Thoracic aorta (tissue), 2 donors: Measurements from ENCODE around the gene SLC15A1. TPM values are rescaled to one million over a fixed set of nuclear protein-coding genes. Genes with fewer than 3 reads are reported as not detected.
A peak's percentile ranks its signal among the peaks of the same experiment; 100 is the strongest.

Experiments used
- ATAC-seq: fragments of 150-250 bp; one replicate; pipeline ENCODE4 v1.8.0; 2017; ENCODE audit warnings: low read depth; ENCODE audit not compliant: insufficient number of reproducible peaks, low FRiP score
- DNase-seq: peaks from one replicate; pipeline ENCODE4 v3.0.0-alpha.2; 2020; ENCODE audit warnings: low spot score
- H3K27ac ChIP-seq, 2 donors: fragments of 200-600 bp; sonication (generic); 1 replicate in 1 of 2; 2 replicates in 1 of 2; pipeline ENCODE4 v1.5.1; 2016; ENCODE audit warnings: mild to moderate bottlenecking in 2 of 2, moderate library complexity in 2 of 2
- H3K27me3 ChIP-seq: fragments of 200-600 bp; sonication (generic); replicated peaks from 2 replicates; pipeline ENCODE4 v1.6.0; 2016; ENCODE audit warnings: mild to moderate bottlenecking; ENCODE audit not compliant: insufficient read depth
- H3K36me3 ChIP-seq: fragments of 200-600 bp; sonication (generic); one replicate; pipeline ENCODE4 v1.5.1; 2016
- H3K4me1 ChIP-seq, 2 donors: fragments of 200-600 bp; sonication (generic); 1 replicate in 1 of 2; 2 replicates in 1 of 2; pipeline versions ENCODE4 v1.5.1 to v1.6.0; 2016; ENCODE audit warnings: low read depth in 2 of 2, mild to moderate bottlenecking in 1 of 2; ENCODE audit not compliant: control insufficient read depth in 1 of 2
- H3K4me3 ChIP-seq: fragments of 200-600 bp; sonication (generic); 2 replicates; pipeline ENCODE4 v1.5.1; 2016; ENCODE audit warnings: mild to moderate bottlenecking
- H3K9me3 ChIP-seq: fragments of 200-600 bp; sonication (generic); 2 replicates; pipeline ENCODE4 v1.5.1; 2016
- total RNA-seq, 2 donors: library from RNA; depleted of rRNA; stranded (reverse); fragments of >200 nt; gene quantifications; one replicate each; pipeline versions ENCODE4 v1.1.0 to v1.2.3, GENCODE V29; 2016
- TF ChIP-seq, protein P1 (sequence below): fragments of 200-600 bp; sonication (generic); IDR thresholded peaks from one replicate; pipeline ENCODE4 v1.5.1; 2019; ENCODE audit warnings: antibody characterized with exemption

The SLC15A1 gene, protein sequence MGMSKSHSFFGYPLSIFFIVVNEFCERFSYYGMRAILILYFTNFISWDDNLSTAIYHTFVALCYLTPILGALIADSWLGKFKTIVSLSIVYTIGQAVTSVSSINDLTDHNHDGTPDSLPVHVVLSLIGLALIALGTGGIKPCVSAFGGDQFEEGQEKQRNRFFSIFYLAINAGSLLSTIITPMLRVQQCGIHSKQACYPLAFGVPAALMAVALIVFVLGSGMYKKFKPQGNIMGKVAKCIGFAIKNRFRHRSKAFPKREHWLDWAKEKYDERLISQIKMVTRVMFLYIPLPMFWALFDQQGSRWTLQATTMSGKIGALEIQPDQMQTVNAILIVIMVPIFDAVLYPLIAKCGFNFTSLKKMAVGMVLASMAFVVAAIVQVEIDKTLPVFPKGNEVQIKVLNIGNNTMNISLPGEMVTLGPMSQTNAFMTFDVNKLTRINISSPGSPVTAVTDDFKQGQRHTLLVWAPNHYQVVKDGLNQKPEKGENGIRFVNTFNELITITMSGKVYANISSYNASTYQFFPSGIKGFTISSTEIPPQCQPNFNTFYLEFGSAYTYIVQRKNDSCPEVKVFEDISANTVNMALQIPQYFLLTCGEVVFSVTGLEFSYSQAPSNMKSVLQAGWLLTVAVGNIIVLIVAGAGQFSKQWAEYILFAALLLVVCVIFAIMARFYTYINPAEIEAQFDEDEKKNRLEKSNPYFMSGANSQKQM
- total RNA-seq, result not detected

GRCh38 chr13:98752467-98753290 is at the start of gene SLC15A1:
Gene SLC15A1, minus strand, starts transcription at chr13:98752672. Its CDS starts 74 bp downstream, at chr13:98752598.
- H3K27ac ChIP-seq, result peak within 1 kb of the TSS in 1 of 2 donors; percentile 4
- H3K9me3 ChIP-seq, result peaks cover 4% of the 10 kb centered on the region
- peaks cover 8 to 11% of the 10 kb centered on the region in 2 donors for H3K4me1 ChIP-seq
- H3K27me3 ChIP-seq, result no peaks in the 10 kb centered on the region
- H3K36me3 ChIP-seq, result no peaks in the 10 kb centered on the region
- TF ChIP-seq, protein P1, sequence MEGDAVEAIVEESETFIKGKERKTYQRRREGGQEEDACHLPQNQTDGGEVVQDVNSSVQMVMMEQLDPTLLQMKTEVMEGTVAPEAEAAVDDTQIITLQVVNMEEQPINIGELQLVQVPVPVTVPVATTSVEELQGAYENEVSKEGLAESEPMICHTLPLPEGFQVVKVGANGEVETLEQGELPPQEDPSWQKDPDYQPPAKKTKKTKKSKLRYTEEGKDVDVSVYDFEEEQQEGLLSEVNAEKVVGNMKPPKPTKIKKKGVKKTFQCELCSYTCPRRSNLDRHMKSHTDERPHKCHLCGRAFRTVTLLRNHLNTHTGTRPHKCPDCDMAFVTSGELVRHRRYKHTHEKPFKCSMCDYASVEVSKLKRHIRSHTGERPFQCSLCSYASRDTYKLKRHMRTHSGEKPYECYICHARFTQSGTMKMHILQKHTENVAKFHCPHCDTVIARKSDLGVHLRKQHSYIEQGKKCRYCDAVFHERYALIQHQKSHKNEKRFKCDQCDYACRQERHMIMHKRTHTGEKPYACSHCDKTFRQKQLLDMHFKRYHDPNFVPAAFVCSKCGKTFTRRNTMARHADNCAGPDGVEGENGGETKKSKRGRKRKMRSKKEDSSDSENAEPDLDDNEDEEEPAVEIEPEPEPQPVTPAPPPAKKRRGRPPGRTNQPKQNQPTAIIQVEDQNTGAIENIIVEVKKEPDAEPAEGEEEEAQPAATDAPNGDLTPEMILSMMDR, result no peak
- DNase-seq (no peak), ATAC-seq (no peak)
- peak within 1 kb of the TSS; percentile 61 for H3K4me3 ChIP-seq

DNA sequence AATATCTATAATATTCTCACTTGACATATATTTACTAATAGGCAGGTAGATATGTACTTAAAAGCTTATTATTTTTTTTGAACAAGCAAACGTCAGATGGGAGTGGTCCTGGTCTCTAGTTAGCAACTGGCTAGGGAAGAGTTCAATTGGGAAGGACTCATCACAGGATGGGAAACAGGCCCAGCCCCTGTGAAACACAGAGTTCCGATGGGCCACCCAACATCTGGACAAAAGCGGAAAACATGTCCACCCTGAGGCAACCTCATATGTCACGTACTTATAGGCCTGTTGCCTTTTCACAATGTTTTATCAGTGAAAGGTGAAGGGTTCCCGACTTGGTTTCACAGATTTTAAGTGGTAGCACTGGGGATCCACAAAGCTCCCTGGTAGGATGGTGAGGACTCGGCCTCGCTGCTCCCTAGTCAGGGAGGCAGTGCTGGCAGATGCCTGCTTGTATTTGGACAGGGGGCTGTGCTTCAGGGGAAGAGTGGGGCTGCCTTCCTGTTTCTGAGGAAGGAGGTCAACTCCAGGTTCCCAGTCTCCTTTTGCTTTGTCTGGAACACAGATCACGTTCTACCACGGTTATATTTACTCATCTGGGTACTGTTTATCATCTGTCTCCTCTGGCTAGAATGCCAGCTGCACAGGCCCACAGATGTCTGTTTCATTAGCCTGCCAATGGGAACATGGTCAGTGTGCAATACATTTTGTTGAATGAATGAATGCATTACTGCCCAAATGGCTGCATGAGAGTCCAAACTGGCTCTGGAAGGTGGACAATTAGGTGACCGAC is 49.4 kb upstream of the SLC15A1 start:
- TF ChIP-seq, protein P1, result no peak
- no peak for DNase-seq
- Histone ChIP-seq H3K4me3 (no peak overlapping the region), H3K27me3 (no peaks in the 10 kb centered on the region), H3K4me1 (no peaks in the 10 kb centered on the region), H3K9me3 (no peaks in the 10 kb centered on the region), H3K36me3 (peaks cover 5% of the 10 kb centered on the region), H3K27ac (no peak overlapping the region)
- no peak for ATAC-seq

- no peak for DNase-seq
- H3K27me3 ChIP-seq, result no peaks in the 10 kb centered on the region
- H3K9me3 ChIP-seq, result no peaks in the 10 kb centered on the region
- H3K36me3 ChIP-seq, result peaks cover 7% of the 10 kb centered on the region
- no peak overlapping the region for H3K27ac ChIP-seq
- no peak overlapping the region for H3K4me3 ChIP-seq
- no peaks in the 10 kb centered on the region for H3K4me1 ChIP-seq
- no peak for ATAC-seq
- TF ChIP-seq, protein P1, result no peak
Observed at GRCh38 chr13:98800078-98800477, 47.6 kb upstream of the SLC15A1 start.

GRCh38 chr13:98798849-98799645 is 46.6 kb upstream of the SLC15A1 start:
- Histone ChIP-seq H3K4me1 (no peaks in the 10 kb centered on the region), H3K27ac (no peak overlapping the region), H3K27me3 (no peaks in the 10 kb centered on the region), H3K4me3 (no peak overlapping the region), H3K9me3 (no peaks in the 10 kb centered on the region), H3K36me3 (peaks cover 13% of the 10 kb centered on the region)
- ATAC-seq (no peak), DNase-seq (no peak)
- TF ChIP-seq, protein P1, result no peak
